NCI-H2107 treated with DMSO at 0.1 percent for 48 hours (cell line): ENCODE results near the gene MIPOL1.
"Not testable (repeated sequence)": the region's sequence is repeated elsewhere in the genome, so short reads cannot be mapped to it uniquely, and the experiment has no call there.

Experiments
- DNase-seq: peaks from one replicate; lab custom pipeline; 2025; ENCODE audit not compliant: unreplicated experiment; lab: John Stamatoyannopoulos, UW

The MIPOL1 gene

GRCh38 chr14:37186865-37187264 is 10.9 kb upstream of the MIPOL1 start:
- DNase-seq, result no peak

GRCh38 chr14:37187294-37187693 is 10.4 kb upstream of the MIPOL1 start:
- DNase-seq, result no peak

GRCh38 chr14:37187840-37188577 is 9.7 kb upstream of the MIPOL1 start:
- DNase-seq, result not testable (repeated sequence)

- DNase-seq, result not testable (repeated sequence)
Measured at GRCh38 chr14:37189733-37190132, 8.0 kb upstream of the MIPOL1 start.

GRCh38 chr14:37194698-37195097 is 3.0 kb upstream of the MIPOL1 start:
- DNase-seq, result no peak

GRCh38 chr14:37195327-37195726 is 2.4 kb upstream of the MIPOL1 start:
- DNase-seq, result no peak

GRCh38 chr14:37196604-37197420 is 925 bp upstream of the MIPOL1 start:
- no peak for DNase-seq

- DNase-seq, result no peak
Measured at GRCh38 chr14:37198273-37198598, 499 bp downstream of the MIPOL1 start.

GRCh38 chr14:37198907-37199306 is 1.2 kb downstream of the MIPOL1 start:
- DNase-seq, result no peak

- no peak for DNase-seq
Measured at GRCh38 chr14:37201724-37202123, 4.0 kb downstream of the MIPOL1 start.

GRCh38 chr14:37202265-37202664 is 4.5 kb downstream of the MIPOL1 start:
- no peak for DNase-seq

GRCh38 chr14:37202812-37203211 is 5.1 kb downstream of the MIPOL1 start:
- no peak for DNase-seq

GRCh38 chr14:37203423-37203822 is 5.7 kb downstream of the MIPOL1 start:
- no peak for DNase-seq

GRCh38 chr14:37205623-37206605 is 8.2 kb downstream of the MIPOL1 start:
- DNase-seq, result not testable (repeated sequence)

- DNase-seq, result not testable (repeated sequence)
Measured at GRCh38 chr14:37209617-37210016, 11.9 kb downstream of the MIPOL1 start.

- DNase-seq, result no peak
Measured at GRCh38 chr14:37210448-37210847, 12.7 kb downstream of the MIPOL1 start.

- DNase-seq, result no peak
Measured at GRCh38 chr14:37213016-37213415, 15.3 kb downstream of the MIPOL1 start.

GRCh38 chr14:37215345-37215744 is 17.6 kb downstream of the MIPOL1 start:
- no peak for DNase-seq

- DNase-seq, result no peak
Measured at GRCh38 chr14:37221073-37221472, 23.3 kb downstream of the MIPOL1 start.

- no peak for DNase-seq
Measured at GRCh38 chr14:37223947-37224474, 26.3 kb downstream of the MIPOL1 start.

GRCh38 chr14:37225668-37226067 is 27.9 kb downstream of the MIPOL1 start:
- not testable (repeated sequence) for DNase-seq
